GM06990 (cell line): ENCODE data around the gene USP46.

Experiments
- DNase-seq: peaks from one replicate; pipeline ENCODE4 v3.0.0-alpha.2; 2011; ENCODE audit not compliant: insufficient read length; ENCODE audit errors: extremely low read depth
- H3K27me3 ChIP-seq: replicated peaks from 2 replicates; pipeline ENCODE4 v1.6.0; 2011; ENCODE audit warnings: low read length; ENCODE audit not compliant: control insufficient read depth, insufficient read depth
- H3K36me3 ChIP-seq: 2 replicates; pipeline ENCODE4 v1.5.1; 2011; ENCODE audit warnings: low read length; ENCODE audit not compliant: control insufficient read depth, insufficient read depth
- H3K4me3 ChIP-seq: replicated peaks from 2 replicates; pipeline ENCODE4 v1.5.1; 2011; ENCODE audit warnings: low read depth, mild to moderate bottlenecking, control low read depth, low read length
- CTCF ChIP-seq: IDR thresholded peaks from 2 replicates; pipeline ENCODE4 v1.5.1; 2011; ENCODE audit warnings: low read length, control low read depth, mild to moderate bottlenecking, inconsistent platforms; ENCODE audit not compliant: insufficient read depth, poor library complexity, severe bottlenecking

Gene USP46

DNA sequence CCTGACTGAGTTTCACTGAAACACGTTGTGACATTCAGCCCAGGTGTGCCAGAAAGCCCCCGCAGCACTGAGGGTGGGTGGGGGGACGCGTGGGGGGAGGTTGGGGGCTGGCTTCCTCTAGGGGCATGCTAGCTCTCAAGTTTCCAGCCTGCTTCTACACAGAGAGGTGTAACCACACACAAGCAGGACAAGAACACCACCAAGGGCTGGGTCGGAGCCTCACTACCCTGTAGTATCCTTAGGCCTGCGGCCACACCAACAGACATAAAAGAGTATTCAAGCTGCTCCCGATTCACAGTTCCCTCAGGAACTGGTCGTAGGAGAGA, 1.8 kb downstream of the USP46 start:
- H3K4me3 ChIP-seq: no peak overlapping the region
- H3K36me3 ChIP-seq: no peaks in the 10 kb centered on the region
- no peaks in the 10 kb centered on the region for H3K27me3 ChIP-seq
- TF ChIP-seq CTCF: no peak
- DNase-seq: no peak

GRCh38 chr4:52655506-52655905, 3.6 kb downstream of the USP46 start:
- Histone ChIP-seq H3K36me3 (no peaks in the 10 kb centered on the region), H3K27me3 (no peaks in the 10 kb centered on the region), H3K4me3 (no peak overlapping the region)
- no peak for DNase-seq
- no peak for TF ChIP-seq CTCF

- Histone ChIP-seq H3K36me3 (no peaks in the 10 kb centered on the region; the same call in 1 of the 2 replicates), H3K4me3 (no peak overlapping the region), H3K27me3 (no peaks in the 10 kb centered on the region)
- no peak for DNase-seq
- TF ChIP-seq CTCF: no peak
These were observed 7.0 kb downstream of the USP46 start for GRCh38 chr4:52651996-52652672.

GRCh38 chr4:52648836-52649235, 10.3 kb downstream of the USP46 start:
- no peaks in the 10 kb centered on the region for H3K27me3 ChIP-seq
- TF ChIP-seq CTCF: no peak
- DNase-seq: no peak
- no peaks in the 10 kb centered on the region; the same call in 1 of the 2 replicates for H3K36me3 ChIP-seq
- no peak overlapping the region for H3K4me3 ChIP-seq

DNA sequence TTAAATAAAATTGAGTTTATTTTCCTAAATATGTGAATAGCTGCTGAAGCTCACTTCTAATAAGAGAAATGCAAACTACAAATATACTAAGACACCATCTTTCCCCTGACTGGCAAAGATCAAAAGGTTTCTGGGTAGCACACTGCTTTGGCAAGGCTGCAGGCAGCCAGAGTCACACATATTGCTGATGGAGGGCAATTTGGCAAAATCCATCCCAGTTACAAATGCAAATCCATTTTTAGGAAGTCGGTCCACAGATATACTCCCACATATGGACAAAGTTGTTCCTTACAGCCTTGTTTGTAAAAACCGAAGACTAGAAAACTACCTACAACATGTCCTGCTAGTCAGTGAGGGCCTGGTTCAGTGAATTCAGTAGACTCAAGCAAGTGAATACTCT, 12.4 kb downstream of the USP46 start:
- Histone ChIP-seq H3K4me3 (no peak overlapping the region), H3K27me3 (no peaks in the 10 kb centered on the region), H3K36me3 (no peaks in the 10 kb centered on the region; the same call in 1 of the 2 replicates)
- no peak for DNase-seq
- no peak for TF ChIP-seq CTCF

DNA sequence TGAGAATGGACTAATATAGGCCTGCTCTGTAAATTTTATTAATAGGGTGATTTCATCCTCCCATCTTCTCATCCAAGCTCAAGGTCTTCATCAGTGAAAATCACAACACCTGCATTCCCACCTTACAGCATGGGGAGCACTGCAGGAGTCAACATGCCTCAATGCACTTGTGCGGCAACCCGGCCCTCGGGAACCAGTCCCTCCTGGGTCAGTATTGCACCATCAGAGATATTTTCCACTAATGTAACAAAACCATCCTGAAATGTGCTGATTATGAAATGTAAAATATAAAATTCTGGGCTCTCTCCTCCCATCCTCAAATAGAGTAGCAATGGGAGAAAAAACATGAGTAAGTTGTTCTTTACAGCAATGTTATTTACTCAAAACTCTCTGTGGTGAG, 13.0 kb downstream of the USP46 start:
- no peak for TF ChIP-seq CTCF
- no peak overlapping the region for H3K4me3 ChIP-seq
- no peak for DNase-seq
- no peaks in the 10 kb centered on the region; the same call in 1 of the 2 replicates for H3K36me3 ChIP-seq
- no peaks in the 10 kb centered on the region for H3K27me3 ChIP-seq
